Measurements from ENCODE around the gene ACOT7.

- TF ChIP-seq CTCF (IDR thresholded peaks at IDR 0.05; ENCODE audit: insufficient read depth, low read length) (no peak), GABPA (IDR thresholded peaks at IDR 0.05; ENCODE audit: low read depth) (no peak)
Measured at GRCh38 chr1:6268415-6268814, 125.2 kb downstream of the ACOT7 start.

Measured in HL-60 (cell line).